ENCODE data around the gene MAPKAPK2. TPM values are rescaled to one million over a fixed set of nuclear protein-coding genes. Genes with fewer than 3 reads are reported as not detected.

The MAPKAPK2 gene
- total RNA-seq, 1 donor from 2014 or later: 98.8 TPM

- DNase-seq (ENCODE audit: low spot score): no peak
- peaks cover 33% of the 10 kb centered on the region for H3K4me1 Mint-ChIP-seq (ENCODE audit: low read depth)
- intact Hi-C loops (cut with micrococcal nuclease): no loop called here
- no peak overlapping the region for H3K4me3 Mint-ChIP-seq (ENCODE audit: low read depth)
- no peaks in the 10 kb centered on the region for H3K27me3 Mint-ChIP-seq (ENCODE audit: low read depth)
- no peak overlapping the region for H3K27ac Mint-ChIP-seq
- no peaks in the 10 kb centered on the region for H3K36me3 Mint-ChIP-seq (ENCODE audit: low read depth)
- H3K9me3 Mint-ChIP-seq: no peaks in the 10 kb centered on the region
These were observed 6.2 kb upstream of the MAPKAPK2 start for GRCh38 chr1:206678490-206678889.

- Mint-ChIP-seq H3K27ac (peak overlapping the region; percentile 67), H3K4me1 (ENCODE audit: low read depth) (peaks cover 43% of the 10 kb centered on the region)
These were observed 4.9 kb upstream of the MAPKAPK2 start for GRCh38 chr1:206679738-206680211.

GRCh38 chr1:206680279-206680678 lies 4.4 kb upstream of the MAPKAPK2 start:
- intact Hi-C loops (cut with micrococcal nuclease): loop anchor here (5.0 kb wide), 1 partner anchor 123 kb away; no protein-coding TSS in a partner anchor
- H3K27me3 Mint-ChIP-seq (ENCODE audit: low read depth): peaks cover 1% of the 10 kb centered on the region
- DNase-seq (ENCODE audit: low spot score): no peak
- H3K4me1 Mint-ChIP-seq (ENCODE audit: low read depth): peaks cover 43% of the 10 kb centered on the region
- no peaks in the 10 kb centered on the region for H3K9me3 Mint-ChIP-seq
- no peaks in the 10 kb centered on the region for H3K36me3 Mint-ChIP-seq (ENCODE audit: low read depth)
- peak overlapping the region; percentile 67 for H3K27ac Mint-ChIP-seq
- H3K4me3 Mint-ChIP-seq (ENCODE audit: low read depth): no peak overlapping the region

More at GRCh38 chr1:206679738-206680211, 4.9 kb upstream of the MAPKAPK2 start:
- peak overlapping the region; percentile 59 for H3K4me3 Mint-ChIP-seq (ENCODE audit: low read depth)
- peaks cover 1% of the 10 kb centered on the region for H3K27me3 Mint-ChIP-seq (ENCODE audit: low read depth)
- intact Hi-C loops (cut with micrococcal nuclease): loop anchor here (5.0 kb wide), 1 partner anchor 122 kb away; no protein-coding TSS in a partner anchor
- DNase-seq (ENCODE audit: low spot score): no peak
- H3K36me3 Mint-ChIP-seq (ENCODE audit: low read depth): no peaks in the 10 kb centered on the region
- H3K9me3 Mint-ChIP-seq: no peaks in the 10 kb centered on the region

- Mint-ChIP-seq H3K4me1 (ENCODE audit: low read depth) (peaks cover 43% of the 10 kb centered on the region), H3K27me3 (ENCODE audit: low read depth) (peaks cover 1% of the 10 kb centered on the region), H3K36me3 (ENCODE audit: low read depth) (peaks cover 3% of the 10 kb centered on the region), H3K4me3 (ENCODE audit: low read depth) (no peak overlapping the region), H3K9me3 (no peaks in the 10 kb centered on the region), H3K27ac (no peak overlapping the region)
- intact Hi-C loops (cut with micrococcal nuclease): loop anchor here (5.0 kb wide), 1 partner anchor 124 kb away; no protein-coding TSS in a partner anchor
- no peak for DNase-seq (ENCODE audit: low spot score)
These were observed 3.3 kb upstream of the MAPKAPK2 start for GRCh38 chr1:206681359-206681758.

- Mint-ChIP-seq H3K4me3 (ENCODE audit: low read depth) (no peak overlapping the region), H3K27me3 (ENCODE audit: low read depth) (peaks cover 1% of the 10 kb centered on the region), H3K9me3 (no peaks in the 10 kb centered on the region), H3K27ac (no peak overlapping the region), H3K4me1 (ENCODE audit: low read depth) (peaks cover 50% of the 10 kb centered on the region), H3K36me3 (ENCODE audit: low read depth) (peaks cover 7% of the 10 kb centered on the region)
- no peak for DNase-seq (ENCODE audit: low spot score)
- intact Hi-C loops (cut with micrococcal nuclease): loop anchor here (5.0 kb wide), 1 partner anchor 125 kb away; no protein-coding TSS in a partner anchor
These were observed 2.6 kb upstream of the MAPKAPK2 start for GRCh38 chr1:206682111-206682510.

- H3K4me3 Mint-ChIP-seq (ENCODE audit: low read depth): no peak overlapping the region
- intact Hi-C loops (cut with micrococcal nuclease): loop anchor here (5.0 kb wide), 1 partner anchor 126 kb away; no protein-coding TSS in a partner anchor
- peaks cover 1% of the 10 kb centered on the region for H3K27me3 Mint-ChIP-seq (ENCODE audit: low read depth)
- H3K27ac Mint-ChIP-seq: peak overlapping the region; percentile 19
- no peak for DNase-seq (ENCODE audit: low spot score)
- peaks cover 11% of the 10 kb centered on the region for H3K36me3 Mint-ChIP-seq (ENCODE audit: low read depth)
- H3K4me1 Mint-ChIP-seq (ENCODE audit: low read depth): peaks cover 60% of the 10 kb centered on the region
- H3K9me3 Mint-ChIP-seq: no peaks in the 10 kb centered on the region
These were observed 1.4 kb upstream of the MAPKAPK2 start for GRCh38 chr1:206683313-206683712.

- intact Hi-C loops (cut with micrococcal nuclease): loop anchor here (1.0 to 5.0 kb wide), 2 partner anchors 72 to 127 kb away; partner anchors contain the start of gene EIF2D
- H3K9me3 Mint-ChIP-seq: no peaks in the 10 kb centered on the region
- peaks cover 1% of the 10 kb centered on the region for H3K27me3 Mint-ChIP-seq (ENCODE audit: low read depth)
- no peak for DNase-seq (ENCODE audit: low spot score)
- no peak overlapping the region for H3K27ac Mint-ChIP-seq
- peaks cover 60% of the 10 kb centered on the region for H3K4me1 Mint-ChIP-seq (ENCODE audit: low read depth)
- H3K36me3 Mint-ChIP-seq (ENCODE audit: low read depth): peaks cover 12% of the 10 kb centered on the region
- peak overlapping the region; percentile 81 for H3K4me3 Mint-ChIP-seq (ENCODE audit: low read depth)
These were observed 702 bp upstream of the MAPKAPK2 start for GRCh38 chr1:206684003-206684402.

- intact Hi-C loops (cut with micrococcal nuclease): loop anchor here (1.0 kb wide), 1 partner anchor 237 kb away; no protein-coding TSS in a partner anchor
- DNase-seq (ENCODE audit: low spot score): peak; percentile 33
- H3K4me1 Mint-ChIP-seq (ENCODE audit: low read depth): peaks cover 56% of the 10 kb centered on the region
- H3K4me3 Mint-ChIP-seq (ENCODE audit: low read depth): peak overlapping the region; percentile 94
- H3K27me3 Mint-ChIP-seq (ENCODE audit: low read depth): peaks cover 1% of the 10 kb centered on the region
- peaks cover 15% of the 10 kb centered on the region for H3K36me3 Mint-ChIP-seq (ENCODE audit: low read depth)
- H3K27ac Mint-ChIP-seq: peak overlapping the region; percentile 93
- no peaks in the 10 kb centered on the region for H3K9me3 Mint-ChIP-seq
These were observed 646 bp downstream of the MAPKAPK2 start for GRCh38 chr1:206685334-206685768.

GRCh38 chr1:206685769-206686477 lies 1.2 kb downstream of the MAPKAPK2 start:
- H3K27me3 Mint-ChIP-seq (ENCODE audit: low read depth): peaks cover 1% of the 10 kb centered on the region
- peak overlapping the region; percentile 95 for H3K27ac Mint-ChIP-seq
- H3K36me3 Mint-ChIP-seq (ENCODE audit: low read depth): peaks cover 15% of the 10 kb centered on the region
- H3K4me1 Mint-ChIP-seq (ENCODE audit: low read depth): peaks cover 56% of the 10 kb centered on the region
- H3K4me3 Mint-ChIP-seq (ENCODE audit: low read depth): peak overlapping the region; percentile 94
- DNase-seq (ENCODE audit: low spot score): peak; percentile 38
- intact Hi-C loops (cut with micrococcal nuclease): loop anchor here (1.0 kb wide), 2 partner anchors 17 to 236 kb away; no protein-coding TSS in a partner anchor
- no peaks in the 10 kb centered on the region for H3K9me3 Mint-ChIP-seq

GRCh38 chr1:206686478-206687249 lies 2.0 kb downstream of the MAPKAPK2 start:
- Mint-ChIP-seq H3K4me1 (ENCODE audit: low read depth) (peaks cover 56% of the 10 kb centered on the region), H3K9me3 (no peaks in the 10 kb centered on the region), H3K27ac (peak overlapping the region; percentile 95), H3K27me3 (ENCODE audit: low read depth) (peaks cover 1% of the 10 kb centered on the region), H3K36me3 (ENCODE audit: low read depth) (peaks cover 15% of the 10 kb centered on the region), H3K4me3 (ENCODE audit: low read depth) (peak overlapping the region; percentile 94)
- intact Hi-C loops (cut with micrococcal nuclease): loop anchor here (1.0 kb wide), 1 partner anchor 17 kb away; no protein-coding TSS in a partner anchor
- DNase-seq (ENCODE audit: low spot score): no peak

- H3K36me3 Mint-ChIP-seq (ENCODE audit: low read depth): peaks cover 15% of the 10 kb centered on the region
- no peaks in the 10 kb centered on the region for H3K9me3 Mint-ChIP-seq
- no peak for DNase-seq (ENCODE audit: low spot score)
- H3K4me1 Mint-ChIP-seq (ENCODE audit: low read depth): peaks cover 60% of the 10 kb centered on the region
- H3K27ac Mint-ChIP-seq: peak overlapping the region; percentile 95
- peak overlapping the region; percentile 94 for H3K4me3 Mint-ChIP-seq (ENCODE audit: low read depth)
- intact Hi-C loops (cut with micrococcal nuclease): no loop called here
- H3K27me3 Mint-ChIP-seq (ENCODE audit: low read depth): peaks cover 1% of the 10 kb centered on the region
These were observed 2.7 kb downstream of the MAPKAPK2 start for GRCh38 chr1:206687251-206687914.

- DNase-seq (ENCODE audit: low spot score): no peak
- Mint-ChIP-seq H3K9me3 (no peaks in the 10 kb centered on the region), H3K4me1 (ENCODE audit: low read depth) (peaks cover 61% of the 10 kb centered on the region), H3K36me3 (ENCODE audit: low read depth) (peaks cover 19% of the 10 kb centered on the region), H3K27me3 (ENCODE audit: low read depth) (peaks cover 1% of the 10 kb centered on the region), H3K27ac (peak overlapping the region; percentile 53), H3K4me3 (ENCODE audit: low read depth) (peak overlapping the region; percentile 41)
- intact Hi-C loops (cut with micrococcal nuclease): loop anchor here (2.0 kb wide), 1 partner anchor 29 kb away; no protein-coding TSS in a partner anchor
These were observed 3.3 kb downstream of the MAPKAPK2 start for GRCh38 chr1:206687915-206688442.
